H1 (cell line): Measurements from ENCODE around the gene CAD. TPM values are rescaled to one million over a fixed set of nuclear protein-coding genes. Genes with fewer than 3 reads are reported as not detected.
"Not testable (repeated sequence)": the region's sequence is repeated elsewhere in the genome, so short reads cannot be mapped to it uniquely, and the experiment has no call there.

ENCODE experiments used
- CTCF ChIA-PET: fragments of 300-600 bp; sonication (Branson Sonifier 250); formaldehyde crosslinking; loops from one replicate; lab custom pipeline; 2021; ENCODE audit not compliant: partially characterized antibody; lab: Charles Lee
- POLR2A ChIA-PET: fragments of 300-600 bp; sonication (Branson Sonifier 250); formaldehyde crosslinking; loops from one replicate; lab custom pipeline; 2021; ENCODE audit warnings: inconsistent platforms; ENCODE audit not compliant: partially characterized antibody; lab: Charles Lee
- DNase-seq, 2 experiments: peaks; one replicate each; pipeline versions ENCODE4 v3.0.0 to v3.0.0-alpha.2; 2010 to 2022; ENCODE audit warnings: low spot score in 2 of 2, low read depth in 1 of 2, mixed read lengths in 1 of 2
- FAIRE-seq: peaks from 2 replicates; lab custom pipeline; 2011; peaks lifted over from hg19 to GRCh38; lab: Jason Lieb, UNC
- H2AFZ ChIP-seq: 2 replicates; pipeline ENCODE4 v1.8.1; 2012; ENCODE audit warnings: low read length, inconsistent platforms
- H2AK5ac ChIP-seq: 2 replicates; pipeline ENCODE4 v1.6.1; 2013; ENCODE audit warnings: low read depth, low read length
- H2BK120ac ChIP-seq: replicated peaks from 2 replicates; pipeline ENCODE3; 2013; ENCODE audit warnings: low read depth, low read length, inconsistent platforms
- H2BK12ac ChIP-seq: 2 replicates; pipeline ENCODE4 v1.6.1; 2013; ENCODE audit warnings: low read depth, low read length
- H2BK15ac ChIP-seq: 2 replicates; pipeline ENCODE4 v1.6.1; 2013; ENCODE audit warnings: low read length
- H2BK20ac ChIP-seq: 2 replicates; pipeline ENCODE4 v1.6.1; 2013; ENCODE audit warnings: low read length
- H2BK5ac ChIP-seq: 2 replicates; pipeline ENCODE4 v1.6.1; 2013; ENCODE audit warnings: low read depth, low read length
- H3K14ac ChIP-seq: 2 replicates; pipeline ENCODE4 v1.6.1; 2013; ENCODE audit warnings: inconsistent platforms; ENCODE audit not compliant: insufficient read length
- H3K18ac ChIP-seq: 2 replicates; pipeline ENCODE4 v1.6.1; 2013; ENCODE audit warnings: low read length; ENCODE audit errors: extremely low read depth
- H3K23ac ChIP-seq: 2 replicates; pipeline ENCODE4 v1.6.1; 2013; ENCODE audit warnings: inconsistent platforms; ENCODE audit not compliant: insufficient read length
- H3K23me2 ChIP-seq: 2 replicates; pipeline ENCODE4 v1.6.1; 2013; ENCODE audit warnings: low read depth, low read length
- H3K27ac ChIP-seq: 2 replicates; pipeline ENCODE4 v1.6.1; 2011; ENCODE audit warnings: low read depth, low read length, inconsistent platforms
- H3K27me3 ChIP-seq, 4 experiments: replicated peaks in 1 of 4; 1 replicate in 1 of 4; 2 replicates in 3 of 4; pipeline versions ENCODE4 v1.6.1 to v1.8.1; 2011 to 2013; ENCODE audit warnings: low read length in 3 of 4, mild to moderate bottlenecking in 3 of 4, inconsistent platforms in 2 of 4, mixed read lengths in 2 of 4, moderate library complexity in 1 of 4; ENCODE audit not compliant: control insufficient read depth in 3 of 4, insufficient read depth in 3 of 4; ENCODE audit errors: extremely low read depth in 1 of 4
- H3K36me3 ChIP-seq, 4 experiments: 2 replicates each; pipeline versions ENCODE4 v1.6.1 to v1.8.1; 2011 to 2013; ENCODE audit warnings: mild to moderate bottlenecking in 4 of 4, low read length in 3 of 4, moderate library complexity in 2 of 4, control low read depth in 1 of 4, inconsistent platforms in 1 of 4; ENCODE audit not compliant: insufficient read depth in 4 of 4, control insufficient read depth in 2 of 4
- H3K4ac ChIP-seq: replicated peaks from 2 replicates; pipeline ENCODE3; 2013; ENCODE audit warnings: low read length, low read depth, mixed read lengths, inconsistent platforms; ENCODE audit not compliant: insufficient read length
- H3K4me1 ChIP-seq, 4 experiments: replicated peaks in 1 of 4; 1 replicate in 1 of 4; 2 replicates in 3 of 4; pipeline versions ENCODE4 v1.6.1 to v1.8.1; 2011 to 2013; ENCODE audit warnings: low read length in 3 of 4, inconsistent platforms in 2 of 4, mixed read lengths in 1 of 4; ENCODE audit not compliant: insufficient read depth in 4 of 4, control insufficient read depth in 3 of 4
- H3K4me2 ChIP-seq, 2 experiments: 2 replicates each; pipeline versions ENCODE4 v1.6.1 to v1.8.1; 2011 to 2013; ENCODE audit warnings: low read depth in 2 of 2, low read length in 2 of 2, control low read depth in 1 of 2, inconsistent platforms in 1 of 2, mild to moderate bottlenecking in 1 of 2; ENCODE audit not compliant: insufficient read depth in 1 of 2
- H3K4me3 ChIP-seq, 4 experiments: fragments of 200-600, 300-600 bp in 1 of 4; sonication (generic), shearing (Covaris generic), sonication (Bioruptor Twin) in 1 of 4; 2 replicates each; pipeline versions ENCODE4 v1.5.1 to v1.8.1; 2011 to 2016; ENCODE audit warnings: low read length in 4 of 4, low read depth in 3 of 4, control low read depth in 2 of 4, inconsistent platforms in 2 of 4, mild to moderate bottlenecking in 2 of 4, mixed read lengths in 1 of 4, moderate library complexity in 1 of 4; ENCODE audit not compliant: insufficient read depth in 2 of 4; ENCODE audit errors: extremely low read depth in 1 of 4
- H3K56ac ChIP-seq: replicated peaks from 2 replicates; pipeline ENCODE3; 2013; ENCODE audit warnings: low read depth, mild to moderate bottlenecking, mixed read lengths, low read length, inconsistent platforms; ENCODE audit not compliant: insufficient read length
- H3K79me1 ChIP-seq: 2 replicates; pipeline ENCODE4 v1.6.1; 2013; ENCODE audit warnings: low read depth, low read length, control low read depth
- H3K79me2 ChIP-seq, 2 experiments: 2 replicates each; pipeline versions ENCODE4 v1.6.1 to v1.8.1; 2012 to 2013; ENCODE audit warnings: low read length in 2 of 2, mild to moderate bottlenecking in 2 of 2, inconsistent platforms in 1 of 2; ENCODE audit not compliant: insufficient read depth in 2 of 2, control insufficient read depth in 1 of 2
- H3K9ac ChIP-seq, 4 experiments: replicated peaks in 1 of 4; 1 replicate in 1 of 4; 2 replicates in 3 of 4; pipeline versions ENCODE4 v1.6.1 to v1.8.1; 2011 to 2013; ENCODE audit warnings: low read depth in 3 of 4, low read length in 3 of 4, control low read depth in 2 of 4, mild to moderate bottlenecking in 2 of 4, moderate library complexity in 2 of 4, inconsistent platforms in 1 of 4; ENCODE audit errors: extremely low read depth in 1 of 4
- H3K9me3 ChIP-seq, 2 experiments: 2 replicates each; pipeline versions ENCODE4 v1.6.1 to v1.8.1; 2012 to 2013; ENCODE audit warnings: mild to moderate bottlenecking in 2 of 2, moderate library complexity in 2 of 2, control low read depth in 1 of 2, inconsistent platforms in 1 of 2, low read depth in 1 of 2, low read length in 1 of 2, mixed read lengths in 1 of 2; ENCODE audit not compliant: insufficient read depth in 2 of 2
- H4K20me1 ChIP-seq, 2 experiments: replicated peaks in 1 of 2; 2 replicates each; pipeline versions ENCODE3 to v1.8.1; 2011 to 2013; ENCODE audit warnings: inconsistent platforms in 2 of 2, low read length in 2 of 2, mild to moderate bottlenecking in 1 of 2; ENCODE audit not compliant: insufficient read depth in 2 of 2, control insufficient read depth in 1 of 2
- H4K5ac ChIP-seq: 2 replicates; pipeline ENCODE4 v1.6.1; 2013; ENCODE audit warnings: low read length, low read depth, mixed read lengths, inconsistent platforms; ENCODE audit not compliant: insufficient read length
- H4K8ac ChIP-seq: 2 replicates; pipeline ENCODE4 v1.8.0; 2013; ENCODE audit warnings: mild to moderate bottlenecking, moderate library complexity, low read length, inconsistent platforms; ENCODE audit not compliant: insufficient read depth; ENCODE audit errors: extremely low read depth
- H4K91ac ChIP-seq: replicated peaks from 2 replicates; pipeline ENCODE3; 2013; ENCODE audit warnings: low read length, mixed read lengths, inconsistent platforms; ENCODE audit not compliant: insufficient read length
- FOSL1 ChIP-seq: IDR thresholded peaks from 2 replicates; pipeline ENCODE4 v1.6.1; 2011; ENCODE audit warnings: mild to moderate bottlenecking, low read depth, low read length, moderate library complexity; ENCODE audit not compliant: insufficient read depth
- SRF ChIP-seq: IDR thresholded peaks from 2 replicates; pipeline ENCODE4 v1.6.1; 2011; ENCODE audit warnings: mild to moderate bottlenecking, low read depth, low read length, moderate library complexity
- WGBS, 2 experiments: shearing (Covaris generic) in 1 of 2; methylation state at CpG; one replicate each; pipeline versions ENCODE4 v1.1.6 to v1.1.7; 2013 to 2015; ENCODE audit warnings: low lambda C conversion rate in 2 of 2, mixed read lengths in 2 of 2, inconsistent platforms in 1 of 2, low coverage in 1 of 2, missing lambda C conversion rate in 1 of 2; ENCODE audit not compliant: insufficient replicate concordance in 2 of 2, insufficient coverage in 1 of 2, insufficient read length in 1 of 2; ENCODE audit errors: extremely low coverage in 1 of 2, missing lambda C conversion rate in 1 of 2; 5-methylcytosine and 5-hydroxymethylcytosine counted together
- polyA plus RNA-seq, 7 experiments: library from polyadenylated mRNA; depleted of rRNA in 3 of 7; stranded (reverse) in 5 of 7; unstranded in 2 of 7; fragments of >200 nt in 5 of 7; fragments of 200-250 nt in 2 of 7; gene quantifications; 1 replicate in 5 of 7; 2 replicates in 1 of 7; 4 replicates in 1 of 7; pipeline versions ENCODE4 v1.2.1 to v1.2.3, GENCODE V29; 2011 to 2013; ENCODE audit warnings: missing spikeins in 2 of 7, mixed read lengths in 2 of 7
- total RNA-seq: library from RNA; stranded (reverse); fragmentation: NEBNext Ultra II Directional; extraction: Animal tissue kit (Norgen Biotek cat#: 25700); gene quantifications from 2 replicates; pipeline ENCODE4 v1.2.1, GENCODE V29; 2021

Gene CAD
- total and polyA plus RNA-seq, 2 of the 8 experiments (the other 6 are each of a cell fraction or from before 2014, with no cell fraction given) = 130 to 146 TPM

GRCh38 chr2:27194538-27195354 is 22.4 kb upstream of the CAD start (continued):
- no peak for TF ChIP-seq FOSL1
- TF ChIP-seq SRF = no peak

- H2BK20ac ChIP-seq, H3K27me3 ChIP-seq, FAIRE-seq, H3K14ac ChIP-seq, H3K4ac ChIP-seq, H3K18ac ChIP-seq, H4K20me1 ChIP-seq, H4K8ac ChIP-seq, H3K79me1 ChIP-seq, H2AK5ac ChIP-seq, H2BK12ac ChIP-seq, H3K4me2 ChIP-seq, H3K4me3 ChIP-seq, H2BK120ac ChIP-seq, H2AFZ ChIP-seq, H3K9ac ChIP-seq, H4K91ac ChIP-seq, H3K79me2 ChIP-seq, H3K23me2 ChIP-seq, H2BK15ac ChIP-seq, H3K23ac ChIP-seq, H3K9me3 ChIP-seq, H3K4me1 ChIP-seq, H3K56ac ChIP-seq, H2BK5ac ChIP-seq, H4K5ac ChIP-seq, DNase-seq, H3K27ac ChIP-seq: not testable (repeated sequence)
- WGBS, 2 experiments = 89% methylated on average over 3 of the region's 3 CpGs; no CpG with 5 or more reads in 1 of the 2 experiments
- peaks cover 3 to 10% (median 8%) of the 10 kb centered on the region in 4 experiments; a peak in 5 of 8 replicates for H3K36me3 ChIP-seq
- CTCF ChIA-PET = interaction anchor here (3.4 to 6.9 kb wide), 2 partner anchors 96 kb away, joined by 10 to 97 read pairs; no protein-coding TSS in a partner anchor
- POLR2A ChIA-PET = interaction anchor here (1.4 kb wide), 1 partner anchor 106 kb away, joined by 4 read pairs; no protein-coding TSS in a partner anchor
Observed at GRCh38 chr2:27195799-27196198, 21.4 kb upstream of the CAD start.
